SK-N-SH (cell line): Measurements from ENCODE around the gene ZC3H12A. TPM values are rescaled to one million over a fixed set of nuclear protein-coding genes. Genes with fewer than 3 reads are reported as not detected.

Experiments used
- CTCF ChIA-PET: fragments of 300-600, 350-600 bp; formaldehyde crosslinking; extraction: SDS; loops from one replicate; lab custom pipeline; 2021; lab: Yijun Ruan, JAX
- POLR2A ChIA-PET: fragments of 350-600 bp; sonication (Branson Sonifier 250); formaldehyde crosslinking; extraction: SDS; loops from one replicate; lab custom pipeline; 2020; ENCODE audit warnings: antibody characterized with exemption, inconsistent platforms; lab: Yijun Ruan, JAX
- DNase-seq: peaks from one replicate; pipeline ENCODE4 v3.0.0; 2012
- H2AFZ ChIP-seq: fragments of 200-600 bp; sonication (generic); 2 replicates; pipeline ENCODE4 v1.8.1; 2016; ENCODE audit warnings: antibody characterized with exemption, mild to moderate bottlenecking, low read depth
- H3F3A ChIP-seq: fragments of 200-600 bp; sonication (generic); replicated peaks from 2 replicates; pipeline ENCODE3; 2016; ENCODE audit warnings: antibody characterized with exemption, mild to moderate bottlenecking; ENCODE audit not compliant: insufficient read depth
- H3K27ac ChIP-seq, 2 experiments: fragments of 200-500 bp in 1 of 2; fragments of 200-600 bp in 1 of 2; sonication (Bioruptor generic) in 1 of 2; sonication (generic), shearing (Covaris generic) in 1 of 2; 2 replicates each; pipeline versions ENCODE4 v1.5.1 to v1.6.1; 2014 to 2016; ENCODE audit warnings: low read depth in 2 of 2, inconsistent platforms in 1 of 2, low read length in 1 of 2, mild to moderate bottlenecking in 1 of 2, mixed read lengths in 1 of 2
- H3K27me3 ChIP-seq: fragments of 200-600 bp; sonication (generic), shearing (Covaris generic); 2 replicates; pipeline ENCODE4 v1.6.1; 2016; ENCODE audit warnings: mixed run types; ENCODE audit not compliant: insufficient read depth
- H3K36me3 ChIP-seq, 2 experiments: fragments of 200-500 bp in 1 of 2; fragments of 200-600 bp in 1 of 2; sonication (Bioruptor generic) in 1 of 2; sonication (generic) in 1 of 2; replicated peaks in 1 of 2; 2 replicates each; pipeline versions ENCODE3 to v1.5.1; 2014 to 2016; ENCODE audit warnings: low read length in 1 of 2, mild to moderate bottlenecking in 1 of 2; ENCODE audit not compliant: insufficient read depth in 2 of 2, control insufficient read depth in 1 of 2
- H3K4me1 ChIP-seq, 2 experiments: fragments of 200-500 bp in 1 of 2; fragments of 200-600 bp in 1 of 2; sonication (Bioruptor generic) in 1 of 2; sonication (generic), shearing (Covaris generic) in 1 of 2; 2 replicates each; pipeline versions ENCODE4 v1.5.1 to v1.6.1; 2014 to 2016; ENCODE audit warnings: low read depth in 1 of 2, low read length in 1 of 2, mixed run types in 1 of 2; ENCODE audit not compliant: insufficient read depth in 2 of 2, control insufficient read depth in 1 of 2
- H3K4me2 ChIP-seq: fragments of 200-600 bp; sonication (generic), shearing (Covaris generic); 2 replicates; pipeline ENCODE4 v1.6.1; 2017; ENCODE audit warnings: mixed run types
- H3K4me3 ChIP-seq, 2 experiments: fragments of 200-500 bp in 1 of 2; fragments of 200-600 bp in 1 of 2; sonication (Bioruptor generic) in 1 of 2; sonication (generic), shearing (Covaris generic) in 1 of 2; 2 replicates each; pipeline versions ENCODE4 v1.5.1 to v1.8.1; 2014 to 2016; ENCODE audit warnings: low read depth in 2 of 2, inconsistent platforms in 1 of 2, low read length in 1 of 2, mild to moderate bottlenecking in 1 of 2, mixed read lengths in 1 of 2, moderate library complexity in 1 of 2
- H3K79me2 ChIP-seq: fragments of 200-600 bp; sonication (generic); 2 replicates; pipeline ENCODE4 v1.8.1; 2017; ENCODE audit warnings: mild to moderate bottlenecking; ENCODE audit not compliant: insufficient read depth
- H3K9ac ChIP-seq: fragments of 200-600 bp; sonication (generic); 2 replicates; pipeline ENCODE4 v1.6.1; 2017; ENCODE audit warnings: mixed run types
- H3K9me2 ChIP-seq: fragments of 200-600 bp; sonication (generic); 2 replicates; pipeline ENCODE4 v1.6.1; 2017; ENCODE audit warnings: mixed run types
- H3K9me3 ChIP-seq: fragments of 200-600 bp; sonication (generic); 2 replicates; pipeline ENCODE4 v1.6.1; 2017; ENCODE audit warnings: mixed run types, mild to moderate bottlenecking, moderate library complexity
- H4K20me1 ChIP-seq: fragments of 200-600 bp; sonication (generic); 2 replicates; pipeline ENCODE4 v1.6.1; 2017; ENCODE audit warnings: mild to moderate bottlenecking, mixed run types; ENCODE audit not compliant: insufficient read depth
- CHD2 ChIP-seq: fragments of 150-350 bp; IDR thresholded peaks from 2 replicates; pipeline ENCODE4 v1.6.1; 2018; ENCODE audit warnings: low read length; ENCODE audit not compliant: partially characterized antibody
- ELF1 ChIP-seq: IDR thresholded peaks from 2 replicates; pipeline ENCODE4 v1.4.0; 2012
- EP300 ChIP-seq, 2 experiments: IDR thresholded peaks; 2 replicates each; pipeline versions ENCODE4 v1.4.0 to v1.6.1; 2012; ENCODE audit warnings: borderline replicate concordance in 1 of 2, low read depth in 1 of 2, low read length in 1 of 2
- FOSL2 ChIP-seq: IDR thresholded peaks from 2 replicates; pipeline ENCODE4 v1.4.0; 2012; ENCODE audit warnings: low read depth, mild to moderate bottlenecking, moderate library complexity, borderline replicate concordance
- GABPA ChIP-seq: IDR thresholded peaks from 2 replicates; pipeline ENCODE4 v1.4.0; 2012; ENCODE audit warnings: low read depth, mild to moderate bottlenecking
- MAX ChIP-seq: IDR thresholded peaks from 2 replicates; pipeline ENCODE4 v1.4.0; 2012; ENCODE audit warnings: low read depth
- MEF2A ChIP-seq: IDR thresholded peaks from 2 replicates; pipeline ENCODE4 v1.4.0; 2012; ENCODE audit warnings: low read depth, borderline replicate concordance
- MXI1 ChIP-seq: IDR thresholded peaks from 2 replicates; pipeline ENCODE4 v1.6.1; 2012; ENCODE audit warnings: mild to moderate bottlenecking, low read depth, low read length, improper control_type of control experiment
- NFIC ChIP-seq: IDR thresholded peaks from 2 replicates; pipeline ENCODE4 v1.4.0; 2012; ENCODE audit warnings: borderline replicate concordance
- PBX3 ChIP-seq: IDR thresholded peaks from 2 replicates; pipeline ENCODE4; 2012
- POLR2AphosphoS5 ChIP-seq: IDR thresholded peaks from 2 replicates; pipeline ENCODE4 v1.6.1; 2012; ENCODE audit warnings: low read depth, low read length
- RCOR1 ChIP-seq: fragments of 150-350 bp; IDR thresholded peaks from 2 replicates; pipeline ENCODE4 v1.6.1; 2017; ENCODE audit warnings: antibody characterized with exemption, low read length
- REST ChIP-seq: IDR thresholded peaks from 2 replicates; pipeline ENCODE4 v1.6.1; 2012; ENCODE audit warnings: mild to moderate bottlenecking, low read depth, low read length, moderate library complexity
- RXRA ChIP-seq: IDR thresholded peaks from 2 replicates; pipeline ENCODE4 v1.4.0; 2012; ENCODE audit warnings: low read depth, mild to moderate bottlenecking, borderline replicate concordance
- SIN3A ChIP-seq: IDR thresholded peaks from 2 replicates; pipeline ENCODE4 v1.6.1; 2012; ENCODE audit warnings: low read depth, mild to moderate bottlenecking, low read length, moderate library complexity, borderline replicate concordance
- SMC3 ChIP-seq: IDR thresholded peaks from 2 replicates; pipeline ENCODE4 v1.6.1; 2012; ENCODE audit warnings: low read depth, low read length, improper control_type of control experiment
- TAF1 ChIP-seq: IDR thresholded peaks from 2 replicates; pipeline ENCODE4 v1.6.1; 2012; ENCODE audit warnings: low read depth, mild to moderate bottlenecking, low read length, moderate library complexity, borderline replicate concordance
- TCF12 ChIP-seq: IDR thresholded peaks from 2 replicates; pipeline ENCODE4 v1.4.0; 2012
- YY1 ChIP-seq: IDR thresholded peaks from 2 replicates; pipeline ENCODE4 v1.4.0; 2012; ENCODE audit warnings: low read depth, mild to moderate bottlenecking
- ZBTB33 ChIP-seq: IDR thresholded peaks from 2 replicates; pipeline ENCODE4 v1.4.0; 2012; ENCODE audit warnings: low read depth, borderline replicate concordance
- WGBS: methylation state at CpG from one replicate; pipeline ENCODE4 v1.1.6; 2017; ENCODE audit warnings: low lambda C conversion rate; 5-methylcytosine and 5-hydroxymethylcytosine counted together
- polyA plus RNA-seq, 3 experiments: library from polyadenylated mRNA; depleted of rRNA; stranded (reverse); fragments of >200 nt; gene quantifications; 2 replicates each; pipeline ENCODE4 v1.2.3, GENCODE V29; 2012

The ZC3H12A gene
- polyA plus RNA-seq, 1 of the 3 experiments (the other 2 are of a cell fraction), result 8.9 TPM

GRCh38 chr1:37452416-37452815 is 22.0 kb upstream of the ZC3H12A start (continued):
- TF ChIP-seq MAX, result no peak
- no peak for TF ChIP-seq RXRA
- TF ChIP-seq MXI1, result no peak

- Histone ChIP-seq H3K27me3 (no peaks in the 10 kb centered on the region), H3F3A (no peaks in the 10 kb centered on the region), H3K9me2 (no peaks in the 10 kb centered on the region), H3K9me3 (no peaks in the 10 kb centered on the region), H3K4me2 (no peak overlapping the region), H3K9ac (no peak overlapping the region), H3K79me2 (no peaks in the 10 kb centered on the region), H3K4me3 (no peak overlapping the region), H3K4me1 (no peaks in the 10 kb centered on the region; a peak in 1 of 4 replicates), H2AFZ (no peak overlapping the region), H3K36me3 (no peaks in the 10 kb centered on the region), H3K27ac (no peak overlapping the region), H4K20me1 (no peaks in the 10 kb centered on the region)
- CTCF ChIA-PET, result interaction anchor here (0.7 to 23.1 kb wide), 8 partner anchors 17 to 880 kb away, joined by 3 to 481 read pairs (median 5); partner anchors contain the start of gene ZC3H12A
- no peak for DNase-seq
- 50% methylated on average over 2 of the region's 7 CpGs for WGBS
- POLR2A ChIA-PET, result no interaction called here
- TF ChIP-seq POLR2AphosphoS5, result no peak
- TF ChIP-seq NFIC, result no peak
- no peak for TF ChIP-seq CHD2
Observed at GRCh38 chr1:37453647-37454046, 20.7 kb upstream of the ZC3H12A start.

- H4K20me1 ChIP-seq, result no peaks in the 10 kb centered on the region
- no peak overlapping the region for H3K4me2 ChIP-seq
- H3F3A ChIP-seq, result no peaks in the 10 kb centered on the region
- H3K9ac ChIP-seq, result no peak overlapping the region
- no peak overlapping the region for H3K4me3 ChIP-seq
- no peaks in the 10 kb centered on the region for H3K79me2 ChIP-seq
- POLR2A ChIA-PET, result interaction anchor here (0.6 kb wide), 1 partner anchor 21 kb away, joined by 3 read pairs; no protein-coding TSS in a partner anchor
- CTCF ChIA-PET, result interaction anchor here (0.7 to 23.1 kb wide), 18 partner anchors 9 to 880 kb away, joined by 3 to 481 read pairs (median 5); partner anchors contain the start of genes DNALI1, MEAF6 and ZC3H12A
- H2AFZ ChIP-seq, result no peak overlapping the region
- H3K9me3 ChIP-seq, result no peaks in the 10 kb centered on the region
- peaks cover 0 to 2% of the 10 kb centered on the region in 2 experiments for H3K36me3 ChIP-seq
- H3K27ac ChIP-seq, result no peak overlapping the region
- 97% methylated on average over 10 of the region's 10 CpGs for WGBS
- DNase-seq, result no peak
- no peaks in the 10 kb centered on the region; a peak in 1 of 4 replicates for H3K4me1 ChIP-seq
- no peak for TF ChIP-seq TAF1
- TF ChIP-seq REST, result no peak
- no peak for TF ChIP-seq POLR2AphosphoS5
- TF ChIP-seq MEF2A, result no peak
- no peak for TF ChIP-seq TCF12
- no peak for TF ChIP-seq SMC3
- no peak for TF ChIP-seq FOSL2
- no peak for TF ChIP-seq GABPA
- no peak for TF ChIP-seq ELF1
- no peak for TF ChIP-seq CHD2
- no peak for TF ChIP-seq EP300 (IDR thresholded peaks at IDR 0.05; ENCODE audit: borderline replicate concordance in 1 of 2, low read depth in 1 of 2, low read length in 1 of 2)
- no peak for TF ChIP-seq NFIC
- TF ChIP-seq ZBTB33, result no peak
- no peak for TF ChIP-seq PBX3
- no peak for TF ChIP-seq RCOR1
- TF ChIP-seq SIN3A, result no peak
- TF ChIP-seq YY1, result no peak
- no peaks in the 10 kb centered on the region for H3K27me3 ChIP-seq
- no peaks in the 10 kb centered on the region for H3K9me2 ChIP-seq
Observed at GRCh38 chr1:37455516-37455915, 18.9 kb upstream of the ZC3H12A start.
